ENCODE results near the gene CNGA3. TPM values are rescaled to one million over a fixed set of nuclear protein-coding genes. Genes with fewer than 3 reads are reported as not detected.

CNGA3 gene
- total RNA-seq, 1 donor from 2014 or later, result not detected

DNA sequence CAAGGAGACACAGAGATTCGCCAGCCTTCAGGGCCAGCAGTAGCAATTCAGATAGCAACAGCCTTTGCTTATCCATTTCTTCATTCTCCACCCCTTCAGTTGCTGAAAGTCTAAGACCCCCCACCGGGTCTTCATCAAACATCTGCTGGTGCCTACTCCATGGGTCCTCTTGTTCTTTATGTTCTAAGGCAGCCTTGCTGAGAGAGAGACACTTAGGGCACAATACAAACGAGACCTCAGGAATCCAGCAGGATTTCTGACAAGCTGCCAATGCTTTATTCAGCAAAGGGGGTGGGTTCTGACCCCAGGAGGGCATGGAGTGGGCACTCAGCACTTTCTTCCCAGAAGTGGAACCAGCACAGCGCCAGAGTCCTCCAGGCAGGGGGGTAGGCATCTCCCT, 36.2 kb upstream of the CNGA3 start:
- Mint-ChIP-seq H3K27me3 (ENCODE audit: low read depth) (peaks cover 20% of the 10 kb centered on the region), H3K27ac (ENCODE audit: unreplicated experiment) (no peak overlapping the region), H3K4me1 (ENCODE audit: low read depth) (no peaks in the 10 kb centered on the region), H3K4me3 (ENCODE audit: unreplicated experiment) (no peak overlapping the region), H3K9me3 (ENCODE audit: low read depth) (no peaks in the 10 kb centered on the region), H3K36me3 (ENCODE audit: low read depth) (no peaks in the 10 kb centered on the region)
- no peak for TF ChIP-seq CTCF (IDR thresholded peaks at IDR 0.05)
- no peak for DNase-seq (ENCODE audit: low spot score)

- no peak for TF ChIP-seq CTCF (IDR thresholded peaks at IDR 0.05)
- peaks cover 15% of the 10 kb centered on the region for H3K27me3 Mint-ChIP-seq (ENCODE audit: low read depth)
- H3K4me3 Mint-ChIP-seq (ENCODE audit: unreplicated experiment), result no peak overlapping the region
- DNase-seq (ENCODE audit: low spot score), result no peak
- no peaks in the 10 kb centered on the region for H3K36me3 Mint-ChIP-seq (ENCODE audit: low read depth)
- no peaks in the 10 kb centered on the region for H3K9me3 Mint-ChIP-seq (ENCODE audit: low read depth)
- H3K27ac Mint-ChIP-seq (ENCODE audit: unreplicated experiment), result no peak overlapping the region
- H3K4me1 Mint-ChIP-seq (ENCODE audit: low read depth), result no peaks in the 10 kb centered on the region
These were observed 35.2 kb upstream of the CNGA3 start for GRCh38 chr2:98311090-98311489.

- DNase-seq (ENCODE audit: low spot score), result no peak
- Mint-ChIP-seq H3K4me1 (ENCODE audit: low read depth) (no peaks in the 10 kb centered on the region), H3K27ac (ENCODE audit: unreplicated experiment) (no peak overlapping the region), H3K9me3 (ENCODE audit: low read depth) (no peaks in the 10 kb centered on the region), H3K4me3 (ENCODE audit: unreplicated experiment) (no peak overlapping the region), H3K27me3 (ENCODE audit: low read depth) (peaks cover 15% of the 10 kb centered on the region), H3K36me3 (ENCODE audit: low read depth) (no peaks in the 10 kb centered on the region)
- TF ChIP-seq CTCF (IDR thresholded peaks at IDR 0.05), result no peak
These were observed 34.3 kb upstream of the CNGA3 start for GRCh38 chr2:98311771-98312545.

GRCh38 chr2:98313492-98314250, 32.6 kb upstream of the CNGA3 start:
- Mint-ChIP-seq H3K36me3 (ENCODE audit: low read depth) (no peaks in the 10 kb centered on the region), H3K27ac (ENCODE audit: unreplicated experiment) (no peak overlapping the region), H3K4me1 (ENCODE audit: low read depth) (no peaks in the 10 kb centered on the region), H3K9me3 (ENCODE audit: low read depth) (peaks cover 3% of the 10 kb centered on the region), H3K27me3 (ENCODE audit: low read depth) (peaks cover 5% of the 10 kb centered on the region), H3K4me3 (ENCODE audit: unreplicated experiment) (no peak overlapping the region)
- TF ChIP-seq CTCF (IDR thresholded peaks at IDR 0.05), result no peak
- DNase-seq (ENCODE audit: low spot score), result no peak

DNA sequence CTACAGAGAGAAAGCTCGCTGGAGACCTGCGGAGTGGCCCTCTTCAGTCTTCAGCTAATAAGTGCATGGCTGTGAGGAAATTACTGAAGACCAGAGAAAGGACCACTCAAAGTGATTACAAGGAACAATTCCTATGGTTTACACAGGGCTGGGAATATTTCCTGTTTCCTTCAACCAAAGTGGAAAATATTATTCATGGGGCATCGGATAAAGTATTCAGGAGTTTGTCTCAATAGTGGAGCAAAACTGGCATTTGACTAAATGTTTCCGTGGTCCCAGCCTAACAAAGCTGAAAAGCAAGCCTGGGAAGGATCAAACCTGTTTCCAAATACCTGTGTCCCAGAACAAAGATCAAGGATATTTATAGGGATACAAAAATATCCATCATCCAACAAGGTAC, 32.0 kb upstream of the CNGA3 start:
- no peak overlapping the region for H3K4me3 Mint-ChIP-seq (ENCODE audit: unreplicated experiment)
- DNase-seq (ENCODE audit: low spot score), result no peak
- H3K27ac Mint-ChIP-seq (ENCODE audit: unreplicated experiment), result no peak overlapping the region
- H3K27me3 Mint-ChIP-seq (ENCODE audit: low read depth), result peaks cover 4% of the 10 kb centered on the region
- H3K36me3 Mint-ChIP-seq (ENCODE audit: low read depth), result no peaks in the 10 kb centered on the region
- no peaks in the 10 kb centered on the region for H3K4me1 Mint-ChIP-seq (ENCODE audit: low read depth)
- peaks cover 7% of the 10 kb centered on the region for H3K9me3 Mint-ChIP-seq (ENCODE audit: low read depth)
- TF ChIP-seq CTCF (IDR thresholded peaks at IDR 0.05), result no peak
